Natural killer cell (primary cell): ENCODE results near the gene MAG. TPM values are rescaled to one million over a fixed set of nuclear protein-coding genes. Genes with fewer than 3 reads are reported as not detected.

Experiments used
- ATAC-seq, 3 donors: fragments of 150-1000 bp in 2 of 3; fragments of 200-7000 bp in 1 of 3; cut with Tn5 transposase; 1 replicate in 1 of 3; 2 replicates in 2 of 3; pipeline ENCODE4 v1.10.0; 2021; ENCODE audit warnings: mild to moderate bottlenecking in 2 of 3, moderate library complexity in 2 of 3
- DNase-seq, 2 donors: peaks; one replicate each; pipeline versions ENCODE4 v3.0.0 to v3.0.0-alpha.2; 2013 to 2021; ENCODE audit warnings: mixed read lengths in 1 of 2
- H3K27ac ChIP-seq: one replicate; pipeline ENCODE4 v1.5.1; 2013; ENCODE audit warnings: mild to moderate bottlenecking, low read length
- H3K27me3 ChIP-seq: one replicate; pipeline ENCODE4 v1.6.1; 2013; ENCODE audit warnings: low read length; ENCODE audit not compliant: control insufficient read depth, insufficient read depth
- H3K36me3 ChIP-seq: one replicate; pipeline ENCODE4 v1.6.1; 2013; ENCODE audit warnings: low read length; ENCODE audit not compliant: control insufficient read depth, insufficient read depth
- H3K4me1 ChIP-seq: one replicate; pipeline ENCODE4 v1.6.1; 2013; ENCODE audit warnings: low read length; ENCODE audit not compliant: control insufficient read depth, insufficient read depth
- H3K4me3 ChIP-seq: one replicate; pipeline ENCODE4 v1.5.1; 2013; ENCODE audit warnings: low read length
- H3K9me3 ChIP-seq: one replicate; pipeline ENCODE4 v1.6.1; 2013; ENCODE audit warnings: low read length; ENCODE audit not compliant: control insufficient read depth, insufficient read depth
- H3K27ac Mint-ChIP-seq, 2 donors: one replicate each; pipeline ENCODE4 v1.8.0; 2022; ENCODE audit warnings: mild to moderate bottlenecking in 2 of 2, mixed read lengths in 2 of 2, moderate library complexity in 1 of 2
- H3K27me3 Mint-ChIP-seq, 2 donors: one replicate each; pipeline ENCODE4 v1.8.0; 2022; ENCODE audit warnings: low read depth in 2 of 2, mixed read lengths in 2 of 2
- H3K36me3 Mint-ChIP-seq: one replicate; pipeline ENCODE4 v1.8.0; 2022; ENCODE audit warnings: mixed read lengths
- H3K4me1 Mint-ChIP-seq, 2 donors: one replicate each; pipeline ENCODE4 v1.8.0; 2022; ENCODE audit warnings: mixed read lengths in 2 of 2
- H3K4me3 Mint-ChIP-seq: one replicate; pipeline ENCODE4 v1.8.0; 2022; ENCODE audit warnings: mild to moderate bottlenecking, moderate library complexity, mixed read lengths
- H3K9me3 Mint-ChIP-seq, 2 donors: one replicate each; pipeline ENCODE4 v1.8.0; 2022; ENCODE audit warnings: mixed read lengths in 2 of 2
- CTCF ChIP-seq: fragments of 200-600 bp; IDR thresholded peaks from one replicate; pipeline ENCODE4 v1.8.0; 2022; ENCODE audit warnings: antibody characterized with exemption
- WGBS: methylation state at CpG from one replicate; pipeline ENCODE4 v1.1.7; 2013; ENCODE audit warnings: missing lambda C conversion rate; ENCODE audit not compliant: insufficient coverage; 5-methylcytosine and 5-hydroxymethylcytosine counted together
- intact Hi-C: fragments of 100-400 bp; cut with micrococcal nuclease; formaldehyde crosslinking; loops from one replicate; pipeline ENCODE4 v1.14.2; 2022
- total RNA-seq, 4 donors: library from RNA; stranded (reverse); fragments of 120-200 nt in 1 of 4; gene quantifications; one replicate each; pipeline versions ENCODE4 v1.2.3 to v1.2.4, GENCODE V29; 2013 to 2022

Gene MAG
- total RNA-seq, 3 donors from 2014 or later (not counting 1 experiment from before 2014, with no cell fraction given) = not detected

- no peaks in the 10 kb centered on the region for H3K36me3 Mint-ChIP-seq
- H3K9me3 Mint-ChIP-seq = no peaks in the 10 kb centered on the region
- DNase-seq (no peak), ATAC-seq (no peak)
- intact Hi-C loops = no loop called here
- H3K27me3 ChIP-seq = no peaks in the 10 kb centered on the region
- H3K36me3 ChIP-seq = no peaks in the 10 kb centered on the region
- no peak overlapping the region for H3K4me3 Mint-ChIP-seq
- peaks cover 12% of the 10 kb centered on the region for H3K4me1 ChIP-seq
- WGBS = 84% methylated on average over 9 of the region's 10 CpGs
- no peaks in the 10 kb centered on the region for H3K4me1 Mint-ChIP-seq
- TF ChIP-seq CTCF = no peak
- H3K4me3 ChIP-seq = no peak overlapping the region
- peaks cover 15 to 16% of the 10 kb centered on the region in 2 donors for H3K27me3 Mint-ChIP-seq
- H3K9me3 ChIP-seq = no peaks in the 10 kb centered on the region
- H3K27ac Mint-ChIP-seq = no peak overlapping the region
- H3K27ac ChIP-seq = no peak overlapping the region
These were observed 42.3 kb downstream of the MAG start for GRCh38 chr19:35334144-35334753.

GRCh38 chr19:35336166-35336955 lies 44.4 kb downstream of the MAG start:
- Histone ChIP-seq H3K27ac (no peak overlapping the region), H3K27me3 (no peaks in the 10 kb centered on the region), H3K36me3 (no peaks in the 10 kb centered on the region), H3K9me3 (no peaks in the 10 kb centered on the region), H3K4me3 (no peak overlapping the region), H3K4me1 (peaks cover 12% of the 10 kb centered on the region)
- Mint-ChIP-seq H3K27me3 (peaks cover 2 to 8% of the 10 kb centered on the region in 2 donors), H3K27ac (no peak overlapping the region), H3K4me3 (no peak overlapping the region), H3K9me3 (no peaks in the 10 kb centered on the region), H3K4me1 (no peaks in the 10 kb centered on the region), H3K36me3 (no peaks in the 10 kb centered on the region)
- WGBS = 92% methylated on average over 19 of the region's 21 CpGs
- TF ChIP-seq CTCF = no peak
- intact Hi-C loops = no loop called here
- DNase-seq = no peak
- no peak for ATAC-seq

GRCh38 chr19:35337097-35337983 lies 45.4 kb downstream of the MAG start:
- no peak for TF ChIP-seq CTCF
- no peak for ATAC-seq

More at GRCh38 chr19:35337097-35337983, 45.4 kb downstream of the MAG start:
- no peak for DNase-seq
- intact Hi-C loops = no loop called here
- Histone ChIP-seq H3K4me3 (no peak overlapping the region), H3K36me3 (no peaks in the 10 kb centered on the region), H3K9me3 (no peaks in the 10 kb centered on the region), H3K27me3 (no peaks in the 10 kb centered on the region), H3K4me1 (peaks cover 12% of the 10 kb centered on the region), H3K27ac (no peak overlapping the region)
- Mint-ChIP-seq H3K27ac (no peak overlapping the region), H3K4me1 (no peaks in the 10 kb centered on the region), H3K27me3 (peaks cover 0 to 8% of the 10 kb centered on the region in 2 donors), H3K36me3 (no peaks in the 10 kb centered on the region), H3K9me3 (no peaks in the 10 kb centered on the region), H3K4me3 (no peak overlapping the region)
- 79% methylated on average over 25 of the region's 25 CpGs for WGBS
